Measurements from ENCODE around the gene KLK12. TPM values are rescaled to one million over a fixed set of nuclear protein-coding genes. Genes with fewer than 3 reads are reported as not detected.

Gene KLK12
- total and polyA plus RNA-seq, 9 of the 15 experiments (the other 6 are each of a cell fraction or from before 2014, with no cell fraction given): not detected

DNA sequence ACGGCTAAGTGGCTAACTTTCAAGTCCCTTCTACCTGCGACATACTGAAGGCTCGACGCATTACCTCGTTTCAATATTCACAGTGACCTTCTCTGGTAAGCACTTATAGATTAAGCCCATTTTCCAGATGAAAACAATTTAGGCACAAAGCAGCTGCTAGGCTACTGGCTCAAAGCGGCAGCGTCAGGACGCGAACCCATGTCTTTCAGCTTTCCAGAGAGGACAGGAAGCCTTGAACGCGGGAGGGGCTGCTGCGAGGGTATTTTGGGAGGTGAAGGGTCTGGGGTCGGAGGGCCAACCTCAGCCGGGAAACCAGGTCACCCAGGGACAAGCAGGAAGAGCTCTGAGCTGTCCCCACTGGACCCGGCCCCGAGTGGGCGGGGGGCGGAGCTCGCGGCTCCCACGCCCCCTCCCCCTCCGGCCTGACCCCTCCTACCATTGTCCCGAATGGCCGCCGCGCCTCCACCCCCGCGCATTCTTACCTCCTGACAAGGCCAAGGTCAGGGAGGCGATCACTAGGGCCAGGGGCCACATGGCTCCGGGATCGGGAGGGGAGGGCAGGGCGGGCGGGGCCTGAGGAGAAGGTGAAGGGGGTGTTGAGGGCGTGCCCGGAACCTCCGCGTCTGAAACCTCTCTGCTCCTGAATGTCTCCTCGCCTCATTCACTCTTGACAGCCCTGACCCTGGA, 29.9 kb upstream of the KLK12 start, which contains the start of gene KLK13 (continued):
- no peak for TF ChIP-seq ZFP30 (CRISPR knock-in tag; IDR thresholded peaks at IDR 0.05; ENCODE audit: borderline replicate concordance)
- no peak for TF ChIP-seq FOXA1 (IDR thresholded peaks at IDR 0.05; ENCODE audit: borderline replicate concordance)
- no peak for TF ChIP-seq NFE2L1 (tag; IDR thresholded peaks at IDR 0.05; ENCODE audit: borderline replicate concordance, low read depth)
- TF ChIP-seq, protein P1, sequence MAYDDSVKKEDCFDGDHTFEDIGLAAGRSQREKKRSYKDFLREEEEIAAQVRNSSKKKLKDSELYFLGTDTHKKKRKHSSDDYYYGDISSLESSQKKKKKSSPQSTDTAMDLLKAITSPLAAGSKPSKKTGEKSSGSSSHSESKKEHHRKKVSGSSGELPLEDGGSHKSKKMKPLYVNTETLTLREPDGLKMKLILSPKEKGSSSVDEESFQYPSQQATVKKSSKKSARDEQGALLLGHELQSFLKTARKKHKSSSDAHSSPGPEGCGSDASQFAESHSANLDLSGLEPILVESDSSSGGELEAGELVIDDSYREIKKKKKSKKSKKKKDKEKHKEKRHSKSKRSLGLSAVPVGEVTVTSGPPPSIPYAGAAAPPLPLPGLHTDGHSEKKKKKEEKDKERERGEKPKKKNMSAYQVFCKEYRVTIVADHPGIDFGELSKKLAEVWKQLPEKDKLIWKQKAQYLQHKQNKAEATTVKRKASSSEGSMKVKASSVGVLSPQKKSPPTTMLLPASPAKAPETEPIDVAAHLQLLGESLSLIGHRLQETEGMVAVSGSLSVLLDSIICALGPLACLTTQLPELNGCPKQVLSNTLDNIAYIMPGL (CRISPR knock-in tag; IDR thresholded peaks at IDR 0.05): no peak
- no peak for TF ChIP-seq SIN3B (IDR thresholded peaks at IDR 0.05; ENCODE audit: low read depth)
- peak; percentile 67 to 83 for TF ChIP-seq MAZ (CRISPR knock-in tag; conservative IDR thresholded peaks at IDR 0.05 in 1 of 2, IDR thresholded peaks at IDR 0.05 in 1 of 2)
- no peak for TF ChIP-seq NCOA6 (IDR thresholded peaks at IDR 0.05)
- 0 out of 2 replicates have a peak, but pooled peaks have one; percentile 42 for TF ChIP-seq ZNF766 (CRISPR knock-in tag; conservative IDR thresholded peaks at IDR 0.05)
- TF ChIP-seq, protein P2, sequence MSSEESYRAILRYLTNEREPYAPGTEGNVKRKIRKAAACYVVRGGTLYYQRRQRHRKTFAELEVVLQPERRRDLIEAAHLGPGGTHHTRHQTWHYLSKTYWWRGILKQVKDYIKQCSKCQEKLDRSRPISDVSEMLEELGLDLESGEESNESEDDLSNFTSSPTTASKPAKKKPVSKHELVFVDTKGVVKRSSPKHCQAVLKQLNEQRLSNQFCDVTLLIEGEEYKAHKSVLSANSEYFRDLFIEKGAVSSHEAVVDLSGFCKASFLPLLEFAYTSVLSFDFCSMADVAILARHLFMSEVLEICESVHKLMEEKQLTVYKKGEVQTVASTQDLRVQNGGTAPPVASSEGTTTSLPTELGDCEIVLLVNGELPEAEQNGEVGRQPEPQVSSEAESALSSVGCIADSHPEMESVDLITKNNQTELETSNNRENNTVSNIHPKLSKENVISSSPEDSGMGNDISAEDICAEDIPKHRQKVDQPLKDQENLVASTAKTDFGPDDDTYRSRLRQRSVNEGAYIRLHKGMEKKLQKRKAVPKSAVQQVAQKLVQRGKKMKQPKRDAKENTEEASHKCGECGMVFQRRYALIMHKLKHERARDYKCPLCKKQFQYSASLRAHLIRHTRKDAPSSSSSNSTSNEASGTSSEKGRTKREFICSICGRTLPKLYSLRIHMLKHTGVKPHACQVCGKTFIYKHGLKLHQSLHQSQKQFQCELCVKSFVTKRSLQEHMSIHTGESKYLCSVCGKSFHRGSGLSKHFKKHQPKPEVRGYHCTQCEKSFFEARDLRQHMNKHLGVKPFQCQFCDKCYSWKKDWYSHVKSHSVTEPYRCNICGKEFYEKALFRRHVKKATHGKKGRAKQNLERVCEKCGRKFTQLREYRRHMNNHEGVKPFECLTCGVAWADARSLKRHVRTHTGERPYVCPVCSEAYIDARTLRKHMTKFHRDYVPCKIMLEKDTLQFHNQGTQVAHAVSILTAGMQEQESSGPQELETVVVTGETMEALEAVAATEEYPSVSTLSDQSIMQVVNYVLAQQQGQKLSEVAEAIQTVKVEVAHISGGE (CRISPR knock-in tag; IDR thresholded peaks at IDR 0.05): no peak
- peak; percentile 48 for TF ChIP-seq HMGN3 (IDR thresholded peaks at IDR 0.05; ENCODE audit: borderline replicate concordance, extremely low read depth, insufficient read length, low read depth, low read length)
- TF ChIP-seq SP2 (IDR thresholded peaks at IDR 0.05; ENCODE audit: extremely low read depth, low read depth, low read length, poor library complexity, severe bottlenecking): no peak
- TF ChIP-seq, protein P3, sequence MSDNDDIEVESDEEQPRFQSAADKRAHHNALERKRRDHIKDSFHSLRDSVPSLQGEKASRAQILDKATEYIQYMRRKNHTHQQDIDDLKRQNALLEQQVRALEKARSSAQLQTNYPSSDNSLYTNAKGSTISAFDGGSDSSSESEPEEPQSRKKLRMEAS (CRISPR knock-in tag; IDR thresholded peaks at IDR 0.05): 0 out of 2 replicates have a peak, but pooled peaks have one; percentile 16
- TF ChIP-seq, protein P4, sequence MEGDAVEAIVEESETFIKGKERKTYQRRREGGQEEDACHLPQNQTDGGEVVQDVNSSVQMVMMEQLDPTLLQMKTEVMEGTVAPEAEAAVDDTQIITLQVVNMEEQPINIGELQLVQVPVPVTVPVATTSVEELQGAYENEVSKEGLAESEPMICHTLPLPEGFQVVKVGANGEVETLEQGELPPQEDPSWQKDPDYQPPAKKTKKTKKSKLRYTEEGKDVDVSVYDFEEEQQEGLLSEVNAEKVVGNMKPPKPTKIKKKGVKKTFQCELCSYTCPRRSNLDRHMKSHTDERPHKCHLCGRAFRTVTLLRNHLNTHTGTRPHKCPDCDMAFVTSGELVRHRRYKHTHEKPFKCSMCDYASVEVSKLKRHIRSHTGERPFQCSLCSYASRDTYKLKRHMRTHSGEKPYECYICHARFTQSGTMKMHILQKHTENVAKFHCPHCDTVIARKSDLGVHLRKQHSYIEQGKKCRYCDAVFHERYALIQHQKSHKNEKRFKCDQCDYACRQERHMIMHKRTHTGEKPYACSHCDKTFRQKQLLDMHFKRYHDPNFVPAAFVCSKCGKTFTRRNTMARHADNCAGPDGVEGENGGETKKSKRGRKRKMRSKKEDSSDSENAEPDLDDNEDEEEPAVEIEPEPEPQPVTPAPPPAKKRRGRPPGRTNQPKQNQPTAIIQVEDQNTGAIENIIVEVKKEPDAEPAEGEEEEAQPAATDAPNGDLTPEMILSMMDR (IDR thresholded peaks at IDR 0.05 in 2 of 3, conservative IDR thresholded peaks at IDR 0.05 in 1 of 3; ENCODE audit: insufficient read depth in 2 of 3, low read depth in 1 of 3, low read length in 3 of 3): no peak
- no peak for TF ChIP-seq CSDE1 (IDR thresholded peaks at IDR 0.05)
- TF ChIP-seq MTA3 (IDR thresholded peaks at IDR 0.05; ENCODE audit: borderline replicate concordance): no peak
- TF ChIP-seq MEF2D (tag; conservative IDR thresholded peaks at IDR 0.05; ENCODE audit: low read depth): no peak
- TF ChIP-seq, protein P5, sequence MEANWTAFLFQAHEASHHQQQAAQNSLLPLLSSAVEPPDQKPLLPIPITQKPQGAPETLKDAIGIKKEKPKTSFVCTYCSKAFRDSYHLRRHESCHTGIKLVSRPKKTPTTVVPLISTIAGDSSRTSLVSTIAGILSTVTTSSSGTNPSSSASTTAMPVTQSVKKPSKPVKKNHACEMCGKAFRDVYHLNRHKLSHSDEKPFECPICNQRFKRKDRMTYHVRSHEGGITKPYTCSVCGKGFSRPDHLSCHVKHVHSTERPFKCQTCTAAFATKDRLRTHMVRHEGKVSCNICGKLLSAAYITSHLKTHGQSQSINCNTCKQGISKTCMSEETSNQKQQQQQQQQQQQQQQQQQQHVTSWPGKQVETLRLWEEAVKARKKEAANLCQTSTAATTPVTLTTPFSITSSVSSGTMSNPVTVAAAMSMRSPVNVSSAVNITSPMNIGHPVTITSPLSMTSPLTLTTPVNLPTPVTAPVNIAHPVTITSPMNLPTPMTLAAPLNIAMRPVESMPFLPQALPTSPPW (CRISPR knock-in tag; IDR thresholded peaks at IDR 0.05): peak; percentile 91

Data from K562 (cell line).